ENCODE measurements around the gene C16orf92.

C16orf92 gene

DNA sequence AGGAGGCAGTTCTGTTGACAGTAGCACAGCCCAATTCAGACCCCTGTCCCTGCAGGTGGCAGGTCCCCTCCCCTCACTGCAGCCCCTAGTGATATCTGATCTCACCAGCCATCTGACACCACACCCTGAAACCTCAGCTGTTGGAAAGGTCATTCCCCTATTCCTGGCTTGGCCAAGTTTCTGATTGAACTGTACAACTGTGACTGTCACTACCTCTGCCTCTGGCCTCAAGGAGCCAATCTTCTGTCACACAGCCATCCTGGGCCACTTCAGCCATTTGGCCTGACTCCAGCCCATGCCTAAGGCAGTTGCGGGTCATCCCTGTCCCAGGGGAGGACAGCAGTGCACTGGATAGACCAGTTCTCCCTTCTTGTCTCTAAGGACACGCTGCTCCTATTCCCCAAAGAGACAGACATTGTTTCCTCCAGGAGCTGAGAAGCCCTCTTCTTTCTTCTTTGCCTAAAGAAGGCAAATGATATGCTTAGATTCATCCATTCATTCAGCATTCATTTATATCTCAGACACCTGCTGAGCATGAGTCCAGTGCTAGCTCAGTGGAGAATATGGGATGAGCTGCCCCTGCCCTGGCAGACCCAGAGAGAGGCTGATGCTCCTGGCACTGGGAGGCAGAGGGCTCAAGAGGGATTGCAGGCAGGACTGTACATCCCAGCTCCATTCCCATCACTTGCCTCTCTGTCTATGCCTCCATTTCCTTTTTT is 38.0 kb downstream of the C16orf92 start:
- Histone ChIP-seq H3K4me1 (ENCODE audit: insufficient read depth, low read length) (peaks cover 4% of the 10 kb centered on the region; the same call in 1 of the 2 replicates), H3K9ac (ENCODE audit: low read depth, low read length) (no peak overlapping the region)

GRCh38 chr16:30063278-30063892 is 40.4 kb downstream of the C16orf92 start:
- Histone ChIP-seq H3K9ac (ENCODE audit: low read depth, low read length) (peak overlapping the region; percentile 98), H3K4me1 (ENCODE audit: insufficient read depth, low read length) (peaks cover 4% of the 10 kb centered on the region), H3K9me3 (ENCODE audit: control insufficient read depth, insufficient read depth, low read length) (no peaks in the 10 kb centered on the region), H3K36me3 (ENCODE audit: insufficient read depth, low read length) (peaks cover 8% of the 10 kb centered on the region; the same call in 1 of the 2 replicates)

More for the DNA sequence above, 38.0 kb downstream of the C16orf92 start:
- H3K36me3 ChIP-seq (ENCODE audit: insufficient read depth, low read length) = no peaks in the 10 kb centered on the region
- no peaks in the 10 kb centered on the region for H3K9me3 ChIP-seq (ENCODE audit: control insufficient read depth, insufficient read depth, low read length)

- H3K4me1 ChIP-seq (ENCODE audit: insufficient read depth, low read length) = peaks cover 4% of the 10 kb centered on the region
- peaks cover 15% of the 10 kb centered on the region for H3K36me3 ChIP-seq (ENCODE audit: insufficient read depth, low read length)
- H3K9me3 ChIP-seq (ENCODE audit: control insufficient read depth, insufficient read depth, low read length) = no peaks in the 10 kb centered on the region
- peak overlapping the region; percentile 98 for H3K9ac ChIP-seq (ENCODE audit: low read depth, low read length)
These were observed 41.1 kb downstream of the C16orf92 start for GRCh38 chr16:30063893-30064728.

GRCh38 chr16:30064729-30065101 is 41.7 kb downstream of the C16orf92 start:
- H3K9ac ChIP-seq (ENCODE audit: low read depth, low read length) = peak overlapping the region; percentile 98
- peaks cover 4% of the 10 kb centered on the region for H3K4me1 ChIP-seq (ENCODE audit: insufficient read depth, low read length)
- no peaks in the 10 kb centered on the region for H3K9me3 ChIP-seq (ENCODE audit: control insufficient read depth, insufficient read depth, low read length)
- peaks cover 21% of the 10 kb centered on the region for H3K36me3 ChIP-seq (ENCODE audit: insufficient read depth, low read length)

- H3K4me1 ChIP-seq (ENCODE audit: insufficient read depth, low read length) = peaks cover 4% of the 10 kb centered on the region
- peaks cover 26% of the 10 kb centered on the region for H3K36me3 ChIP-seq (ENCODE audit: insufficient read depth, low read length)
- H3K9ac ChIP-seq (ENCODE audit: low read depth, low read length) = peak within 1 kb of the TSS; percentile 98
- H3K9me3 ChIP-seq (ENCODE audit: control insufficient read depth, insufficient read depth, low read length) = no peaks in the 10 kb centered on the region
These were observed 42.3 kb downstream of the C16orf92 start, which contains the start of gene ALDOA for GRCh38 chr16:30065102-30065942. Gene ALDOA (plus strand): TSS chr16:30065760. CDS start chr16:30066898, 1,138 bp downstream.

GRCh38 chr16:30065943-30066760 is 43.2 kb downstream of the C16orf92 start:
- H3K4me1 ChIP-seq (ENCODE audit: insufficient read depth, low read length) = peaks cover 4% of the 10 kb centered on the region
- H3K36me3 ChIP-seq (ENCODE audit: insufficient read depth, low read length) = peaks cover 29% of the 10 kb centered on the region
- H3K9me3 ChIP-seq (ENCODE audit: control insufficient read depth, insufficient read depth, low read length) = no peaks in the 10 kb centered on the region
- peak overlapping the region; percentile 98 for H3K9ac ChIP-seq (ENCODE audit: low read depth, low read length)

GRCh38 chr16:30066761-30067583 is 44.0 kb downstream of the C16orf92 start:
- peak overlapping the region; percentile 98 for H3K9ac ChIP-seq (ENCODE audit: low read depth, low read length)
- H3K9me3 ChIP-seq (ENCODE audit: control insufficient read depth, insufficient read depth, low read length) = no peaks in the 10 kb centered on the region
- peaks cover 29% of the 10 kb centered on the region for H3K36me3 ChIP-seq (ENCODE audit: insufficient read depth, low read length)
- H3K4me1 ChIP-seq (ENCODE audit: insufficient read depth, low read length) = peaks cover 4% of the 10 kb centered on the region

- no peak overlapping the region for H3K9ac ChIP-seq (ENCODE audit: low read depth, low read length)
- H3K9me3 ChIP-seq (ENCODE audit: control insufficient read depth, insufficient read depth, low read length) = no peaks in the 10 kb centered on the region
- H3K4me1 ChIP-seq (ENCODE audit: insufficient read depth, low read length) = peaks cover 4% of the 10 kb centered on the region
- H3K36me3 ChIP-seq (ENCODE audit: insufficient read depth, low read length) = peaks cover 29% of the 10 kb centered on the region
These were observed 44.6 kb downstream of the C16orf92 start for GRCh38 chr16:30067584-30067916.

GRCh38 chr16:30068333-30068732 is 45.3 kb downstream of the C16orf92 start:
- Histone ChIP-seq H3K4me1 (ENCODE audit: insufficient read depth, low read length) (peaks cover 2% of the 10 kb centered on the region), H3K9ac (ENCODE audit: low read depth, low read length) (no peak overlapping the region), H3K9me3 (ENCODE audit: control insufficient read depth, insufficient read depth, low read length) (no peaks in the 10 kb centered on the region), H3K36me3 (ENCODE audit: insufficient read depth, low read length) (peaks cover 29% of the 10 kb centered on the region)

DNA sequence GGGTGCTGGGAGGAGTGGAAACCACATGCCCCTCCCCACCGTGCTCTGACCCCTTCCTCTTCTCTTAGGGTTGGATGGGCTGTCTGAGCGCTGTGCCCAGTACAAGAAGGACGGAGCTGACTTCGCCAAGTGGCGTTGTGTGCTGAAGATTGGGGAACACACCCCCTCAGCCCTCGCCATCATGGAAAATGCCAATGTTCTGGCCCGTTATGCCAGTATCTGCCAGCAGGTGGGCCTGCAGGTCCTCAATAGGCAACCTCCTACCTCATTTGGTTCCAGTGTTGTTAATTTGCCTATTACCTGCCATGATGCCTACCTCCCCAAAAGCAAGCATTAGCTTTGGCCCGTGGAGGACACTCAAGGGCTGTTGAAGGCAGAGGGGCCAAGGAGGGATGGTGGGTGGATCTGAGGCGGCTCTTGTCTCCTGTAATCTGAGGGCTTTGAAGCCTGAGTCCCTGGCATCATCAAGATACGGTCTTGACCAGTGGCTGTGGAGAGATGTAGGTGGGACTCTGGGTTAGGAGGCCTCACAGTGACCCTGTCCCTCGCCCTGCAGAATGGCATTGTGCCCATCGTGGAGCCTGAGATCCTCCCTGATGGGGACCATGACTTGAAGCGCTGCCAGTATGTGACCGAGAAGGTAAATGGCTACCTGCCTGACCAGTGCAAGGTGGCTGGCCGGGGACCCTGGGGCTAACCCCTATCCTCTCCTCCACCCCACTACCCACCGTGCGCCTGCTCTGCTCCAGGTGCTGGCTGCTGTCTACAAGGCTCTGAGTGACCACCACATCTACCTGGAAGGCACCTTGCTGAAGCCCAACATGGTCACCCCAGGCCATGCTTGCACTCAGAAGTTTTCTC is 46.0 kb downstream of the C16orf92 start:
- no peaks in the 10 kb centered on the region for H3K9me3 ChIP-seq (ENCODE audit: control insufficient read depth, insufficient read depth, low read length)
- peaks cover 29% of the 10 kb centered on the region for H3K36me3 ChIP-seq (ENCODE audit: insufficient read depth, low read length)
- no peak overlapping the region for H3K9ac ChIP-seq (ENCODE audit: low read depth, low read length)
- no peaks in the 10 kb centered on the region; the same call in none of the 2 replicates for H3K4me1 ChIP-seq (ENCODE audit: insufficient read depth, low read length)

DNA sequence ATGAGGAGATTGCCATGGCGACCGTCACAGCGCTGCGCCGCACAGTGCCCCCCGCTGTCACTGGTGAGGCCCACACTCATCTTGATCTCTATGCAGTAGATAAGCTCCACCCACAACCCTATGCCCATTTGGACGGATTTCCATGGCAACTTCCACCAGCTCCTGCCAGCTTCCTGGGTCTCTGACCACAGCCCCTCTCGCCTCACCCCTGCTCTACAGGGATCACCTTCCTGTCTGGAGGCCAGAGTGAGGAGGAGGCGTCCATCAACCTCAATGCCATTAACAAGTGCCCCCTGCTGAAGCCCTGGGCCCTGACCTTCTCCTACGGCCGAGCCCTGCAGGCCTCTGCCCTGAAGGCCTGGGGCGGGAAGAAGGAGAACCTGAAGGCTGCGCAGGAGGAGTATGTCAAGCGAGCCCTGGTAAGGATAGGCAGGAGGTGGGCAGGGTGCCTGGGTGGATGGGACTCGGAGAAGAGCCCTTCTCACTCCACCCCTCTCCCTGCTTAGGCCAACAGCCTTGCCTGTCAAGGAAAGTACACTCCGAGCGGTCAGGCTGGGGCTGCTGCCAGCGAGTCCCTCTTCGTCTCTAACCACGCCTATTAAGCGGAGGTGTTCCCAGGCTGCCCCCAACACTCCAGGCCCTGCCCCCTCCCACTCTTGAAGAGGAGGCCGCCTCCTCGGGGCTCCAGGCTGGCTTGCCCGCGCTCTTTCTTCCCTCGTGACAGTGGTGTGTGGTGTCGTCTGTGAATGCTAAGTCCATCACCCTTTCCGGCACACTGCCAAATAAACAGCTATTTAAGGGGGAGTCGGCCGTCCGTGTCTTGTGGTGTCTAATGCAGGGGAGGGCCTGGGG is 46.8 kb downstream of the C16orf92 start:
- Histone ChIP-seq H3K9ac (ENCODE audit: low read depth, low read length) (no peak overlapping the region), H3K9me3 (ENCODE audit: control insufficient read depth, insufficient read depth, low read length) (no peaks in the 10 kb centered on the region), H3K4me1 (ENCODE audit: insufficient read depth, low read length) (no peaks in the 10 kb centered on the region; the same call in none of the 2 replicates), H3K36me3 (ENCODE audit: insufficient read depth, low read length) (peaks cover 29% of the 10 kb centered on the region)
